Erythroblast (primary cell): Measurements from ENCODE around the gene INTS6.

Experiments
- GATA1 ChIP-seq: IDR thresholded peaks from 2 replicates; pipeline ENCODE4 v1.6.1; 2011; ENCODE audit warnings: low read depth, mild to moderate bottlenecking, control low read depth, low read length, moderate library complexity
- POLR2A ChIP-seq: IDR thresholded peaks from 2 replicates; pipeline ENCODE4 v1.6.1; 2011; ENCODE audit warnings: mild to moderate bottlenecking, low read length

GRCh38 chr13:51457086-51457815 lies 4.4 kb upstream of the INTS6 start:
- TF ChIP-seq POLR2A (no peak), GATA1 (no peak)
